Lung (tissue), 13 donors: ENCODE results near the gene LINC00237. TPM values are rescaled to one million over a fixed set of nuclear protein-coding genes. Genes with fewer than 3 reads are reported as not detected.

ENCODE experiments used
- ATAC-seq: fragments of 200-7000 bp; cut with Tn5 transposase; one replicate; pipeline ENCODE4 v1.9.1; 2020; ENCODE audit warnings: moderate number of reproducible peaks; ENCODE audit not compliant: insufficient read depth, low FRiP score
- DNase-seq, 3 donors: peaks; one replicate each; pipeline ENCODE4 v3.0.0-alpha.2; 2013 to 2017
- H3K27ac ChIP-seq, 2 donors: one replicate each; pipeline ENCODE4 v1.5.1; 2013; ENCODE audit warnings: mild to moderate bottlenecking in 2 of 2, moderate library complexity in 2 of 2, control low read depth in 1 of 2, inconsistent platforms in 1 of 2, low read depth in 1 of 2, low read length in 1 of 2
- H3K27me3 ChIP-seq, 3 donors: one replicate each; pipeline ENCODE4 v1.5.1; 2013; ENCODE audit warnings: low read length in 2 of 3; ENCODE audit not compliant: control insufficient read depth in 3 of 3, insufficient read depth in 3 of 3
- H3K36me3 ChIP-seq, 4 donors: one replicate each; pipeline ENCODE4 v1.5.1; 2013; ENCODE audit warnings: low read length in 4 of 4, mild to moderate bottlenecking in 1 of 4, moderate library complexity in 1 of 4; ENCODE audit not compliant: control insufficient read depth in 4 of 4, insufficient read depth in 4 of 4
- H3K4me1 ChIP-seq, 5 donors: one replicate each; pipeline ENCODE4 v1.5.1; 2013; ENCODE audit warnings: low read length in 5 of 5, mild to moderate bottlenecking in 2 of 5, moderate library complexity in 1 of 5; ENCODE audit not compliant: control insufficient read depth in 5 of 5, insufficient read depth in 5 of 5
- H3K4me3 ChIP-seq: one replicate; pipeline ENCODE4 v1.5.1; 2013; ENCODE audit warnings: mild to moderate bottlenecking, control low read depth, moderate library complexity
- H3K9ac ChIP-seq, 2 donors: one replicate each; pipeline ENCODE4 v1.5.1; 2013; ENCODE audit warnings: low read length in 2 of 2, control low read depth in 1 of 2; ENCODE audit not compliant: insufficient read depth in 1 of 2
- H3K9me3 ChIP-seq, 4 donors: one replicate each; pipeline ENCODE4 v1.5.1; 2013; ENCODE audit warnings: low read length in 3 of 4, mild to moderate bottlenecking in 1 of 4, moderate library complexity in 1 of 4; ENCODE audit not compliant: control insufficient read depth in 4 of 4, insufficient read depth in 3 of 4
- CTCF ChIP-seq: IDR thresholded peaks from 2 replicates; pipeline ENCODE4 v1.5.1; 2012; ENCODE audit warnings: mild to moderate bottlenecking; ENCODE audit errors: control extremely low read depth, extremely low read depth
- WGBS, 2 donors: extraction: QIAGEN DNeasy Blood & Tissue Kit; methylation state at CpG; one replicate each; pipeline ENCODE4 v1.1.7; 2013; 5-methylcytosine and 5-hydroxymethylcytosine counted together
- polyA plus RNA-seq, 2 donors: library from polyadenylated mRNA; stranded (reverse); fragments of 200-250 nt; gene quantifications; one replicate each; pipeline ENCODE4 v1.2.1, GENCODE V29; 2013
- small RNA-seq: library from RNA; depleted of rRNA; stranded (forward); fragments of <200 nt; gene quantifications from one replicate; pipeline ENCODE3, GENCODE V24; 2014; ENCODE audit warnings: low replicate concordance
- total RNA-seq, 2 donors: library from RNA; depleted of rRNA in 1 of 2; stranded (reverse); fragments of >200 nt in 1 of 2; gene quantifications; one replicate each; pipeline ENCODE4 v1.2.1, GENCODE V29; 2014 to 2021
- donor health status: control.
- donor health status: control.
- donor health status: Bipolar disorder and iron deficiency.
- donor health status: healthy.
- donor health status: DM: yes; HTN: yes; CAD: no.

Gene LINC00237
- total and polyA plus RNA-seq, 4 donors: 0.03 TPM; not detected in 3

- TF ChIP-seq CTCF: no peak
- Histone ChIP-seq H3K4me1 (no peaks in the 10 kb centered on the region), H3K9ac (no peak overlapping the region), H3K27ac (no peak overlapping the region), H3K4me3 (no peak overlapping the region), H3K27me3 (peaks cover 3 to 10% (median 4%) of the 10 kb centered on the region in 3 donors), H3K36me3 (no peaks in the 10 kb centered on the region), H3K9me3 (peaks cover 0 to 9% (median 0%) of the 10 kb centered on the region in 4 donors)
- ATAC-seq: no peak
- no peak for DNase-seq
- 79 to 81% methylated on average over 6 of the region's 6 CpGs for WGBS, 2 donors
These were observed 58.2 kb downstream of the LINC00237 start for GRCh38 chr20:21047981-21048380.

- H3K9me3 ChIP-seq: peaks cover 0 to 7% (median 0%) of the 10 kb centered on the region in 4 donors
- no peaks in the 10 kb centered on the region for H3K4me1 ChIP-seq
- TF ChIP-seq CTCF: no peak
- no peak overlapping the region for H3K9ac ChIP-seq
- H3K4me3 ChIP-seq: no peak overlapping the region
- no peak for ATAC-seq
- no peak for DNase-seq
- no peak overlapping the region for H3K27ac ChIP-seq
- WGBS, 2 donors: 13 to 27% methylated on average over 2 of the region's 2 CpGs
- H3K36me3 ChIP-seq: no peaks in the 10 kb centered on the region
- H3K27me3 ChIP-seq: peaks cover 3 to 10% (median 4%) of the 10 kb centered on the region in 3 donors
These were observed 59.6 kb downstream of the LINC00237 start for GRCh38 chr20:21046413-21047070.

Small RNA genes lying within 50 kb of the gene (small RNA-seq; reads per million reads assigned to genes)
- gene RNA5SP477: not detected

Other genes with a start within 250 kb of the LINC00237 start
- gene KIZ, start 19.7 kb upstream of the LINC00237 start, total RNA-seq: 10 to 100 TPM in 1 of 2 donors, 1 to 10 TPM in 1; 9.4 to 22.5 TPM
- 1 to 10 TPM; 4.1 to 8.8 TPM for gene KIZ, start 19.7 kb upstream of the LINC00237 start, polyA plus RNA-seq
- gene XRN2, start 197.0 kb upstream of the LINC00237 start, total RNA-seq: 10 to 100 TPM; 50.5 to 62.2 TPM
- 10 to 100 TPM; 12.6 to 56.7 TPM for gene XRN2, start 197.0 kb upstream of the LINC00237 start, polyA plus RNA-seq